GM12864 (cell line): ENCODE results near the gene MGP.

Experiments used
- DNase-seq: peaks from one replicate; pipeline ENCODE4 v3.0.0-alpha.2; 2011; ENCODE audit warnings: low read depth
- H3K4me3 ChIP-seq: 2 replicates; pipeline ENCODE4 v1.5.1; 2011; ENCODE audit warnings: mild to moderate bottlenecking, low read depth, low read length, control low read depth
- TF ChIP-seq, protein P1 (sequence below): IDR thresholded peaks from 2 replicates; pipeline ENCODE4 v1.5.1; 2011; ENCODE audit warnings: low read depth, mild to moderate bottlenecking, moderate library complexity, low read length, control low read depth, inconsistent platforms; ENCODE audit errors: missing control alignments

MGP gene

DNA sequence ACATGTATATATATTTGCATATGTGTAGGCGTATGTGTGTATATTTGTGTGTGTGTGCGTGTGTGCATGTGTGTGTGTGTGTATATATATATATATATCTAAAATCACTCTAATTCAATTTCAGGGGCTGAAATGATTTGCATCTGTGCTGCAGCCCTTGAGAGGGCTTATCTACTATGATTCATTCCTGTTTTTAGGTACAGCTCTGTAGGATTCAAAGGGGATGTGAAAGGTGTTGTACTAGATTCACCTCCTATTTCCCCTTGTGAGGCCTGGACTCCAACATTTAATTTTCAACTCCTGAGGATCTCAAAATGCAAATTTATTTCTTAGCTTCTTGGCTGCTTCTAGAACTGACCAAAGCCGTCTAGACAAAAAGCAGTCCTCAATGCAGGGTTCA, 41.6 kb upstream of the MGP start:
- H3K4me3 ChIP-seq: no peak overlapping the region
- no peak for DNase-seq
- TF ChIP-seq, protein P1, sequence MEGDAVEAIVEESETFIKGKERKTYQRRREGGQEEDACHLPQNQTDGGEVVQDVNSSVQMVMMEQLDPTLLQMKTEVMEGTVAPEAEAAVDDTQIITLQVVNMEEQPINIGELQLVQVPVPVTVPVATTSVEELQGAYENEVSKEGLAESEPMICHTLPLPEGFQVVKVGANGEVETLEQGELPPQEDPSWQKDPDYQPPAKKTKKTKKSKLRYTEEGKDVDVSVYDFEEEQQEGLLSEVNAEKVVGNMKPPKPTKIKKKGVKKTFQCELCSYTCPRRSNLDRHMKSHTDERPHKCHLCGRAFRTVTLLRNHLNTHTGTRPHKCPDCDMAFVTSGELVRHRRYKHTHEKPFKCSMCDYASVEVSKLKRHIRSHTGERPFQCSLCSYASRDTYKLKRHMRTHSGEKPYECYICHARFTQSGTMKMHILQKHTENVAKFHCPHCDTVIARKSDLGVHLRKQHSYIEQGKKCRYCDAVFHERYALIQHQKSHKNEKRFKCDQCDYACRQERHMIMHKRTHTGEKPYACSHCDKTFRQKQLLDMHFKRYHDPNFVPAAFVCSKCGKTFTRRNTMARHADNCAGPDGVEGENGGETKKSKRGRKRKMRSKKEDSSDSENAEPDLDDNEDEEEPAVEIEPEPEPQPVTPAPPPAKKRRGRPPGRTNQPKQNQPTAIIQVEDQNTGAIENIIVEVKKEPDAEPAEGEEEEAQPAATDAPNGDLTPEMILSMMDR: no peak

DNA sequence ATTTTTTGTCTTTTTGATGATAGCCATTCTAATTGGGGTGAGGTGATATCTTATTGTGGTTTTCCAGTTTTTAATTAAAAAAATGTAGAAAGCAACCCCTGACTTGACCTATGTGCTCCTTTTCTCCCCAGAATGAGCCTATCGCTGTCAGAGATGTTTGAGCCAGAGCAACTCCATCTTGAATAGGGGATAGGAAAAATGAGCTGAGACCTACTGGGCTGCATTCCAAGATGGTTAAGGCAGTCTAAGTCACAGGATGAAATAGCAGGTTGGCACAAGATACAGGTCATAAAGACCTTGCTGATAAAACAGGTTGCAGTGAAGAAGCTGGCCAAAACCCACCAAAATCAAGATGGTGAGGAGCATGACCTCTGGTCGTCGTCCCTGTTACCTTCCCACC, 38.9 kb upstream of the MGP start:
- no peak overlapping the region for H3K4me3 ChIP-seq
- TF ChIP-seq, protein P1: no peak
- DNase-seq: no peak

DNA sequence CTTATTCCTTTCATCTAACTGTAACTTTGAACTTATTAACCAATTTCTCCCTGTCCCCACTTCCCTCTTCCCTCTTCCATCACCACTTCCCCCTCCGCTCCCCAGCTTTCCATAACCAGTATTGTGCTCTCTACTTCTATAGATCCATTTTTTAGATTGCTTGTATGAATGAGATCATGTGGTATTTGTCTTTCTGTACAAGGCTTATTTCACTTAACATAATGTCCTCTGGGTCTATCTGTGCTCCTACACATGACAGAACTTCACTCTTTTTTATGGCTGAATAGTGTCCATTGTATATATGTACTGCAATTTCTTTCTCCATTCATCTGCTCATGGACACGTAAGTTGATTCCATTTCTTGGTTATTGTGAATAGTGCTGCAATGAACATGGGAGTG, 38.3 kb upstream of the MGP start:
- DNase-seq: no peak
- TF ChIP-seq, protein P1: no peak
- H3K4me3 ChIP-seq: no peak overlapping the region

DNA sequence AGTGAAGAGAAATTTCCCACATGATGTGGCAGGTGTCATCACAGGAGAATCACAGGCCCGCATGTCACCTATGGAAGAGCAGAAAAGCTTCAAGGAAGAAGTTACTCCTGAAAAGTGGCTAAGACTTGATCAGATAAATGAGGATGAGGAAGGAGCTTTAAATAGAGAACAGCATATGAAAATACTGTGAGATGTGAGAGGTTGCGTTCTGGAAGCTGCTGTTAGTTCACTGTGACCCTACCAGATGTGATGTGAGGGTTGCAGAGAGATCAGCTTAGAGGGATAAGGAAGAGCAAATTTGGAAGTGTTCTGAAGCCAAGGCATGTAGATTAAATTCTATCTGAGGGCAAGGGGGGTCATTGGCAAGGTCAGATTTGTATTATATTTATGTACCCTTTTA, 35.6 kb upstream of the MGP start:
- no peak for DNase-seq
- TF ChIP-seq, protein P1: no peak
- H3K4me3 ChIP-seq: no peak overlapping the region

DNA sequence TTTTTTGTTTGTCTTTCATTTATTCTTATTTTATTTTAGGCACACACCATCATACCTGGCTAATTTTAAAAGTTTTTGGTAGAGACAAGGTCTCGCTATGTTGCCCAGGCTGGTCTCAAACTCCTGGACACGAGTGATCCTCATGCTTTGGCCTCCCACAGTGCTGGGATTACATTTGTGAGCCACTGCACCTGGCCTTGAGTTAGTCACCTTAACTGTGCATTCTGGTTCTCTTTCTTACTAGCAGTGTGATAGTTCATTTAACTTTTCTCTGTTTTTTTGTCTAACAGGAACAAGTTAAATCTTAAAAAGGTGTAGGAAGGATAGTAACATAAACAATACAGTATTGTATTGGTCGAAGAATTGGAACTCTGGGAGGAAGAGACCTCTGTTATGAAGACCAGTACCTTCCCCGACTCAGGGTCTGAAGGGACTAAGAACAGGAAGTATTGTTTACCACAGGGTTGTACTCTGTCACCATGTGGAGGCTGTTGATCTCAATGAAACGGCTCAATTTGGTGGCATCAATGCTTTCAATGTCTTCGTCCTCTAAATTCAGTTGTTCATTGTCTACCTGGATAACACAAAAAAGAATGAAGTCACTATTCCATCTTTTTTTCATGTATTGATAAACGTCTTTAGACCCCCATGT, 34.9 kb upstream of the MGP start:
- no peak for DNase-seq
- H3K4me3 ChIP-seq: no peak overlapping the region

DNA sequence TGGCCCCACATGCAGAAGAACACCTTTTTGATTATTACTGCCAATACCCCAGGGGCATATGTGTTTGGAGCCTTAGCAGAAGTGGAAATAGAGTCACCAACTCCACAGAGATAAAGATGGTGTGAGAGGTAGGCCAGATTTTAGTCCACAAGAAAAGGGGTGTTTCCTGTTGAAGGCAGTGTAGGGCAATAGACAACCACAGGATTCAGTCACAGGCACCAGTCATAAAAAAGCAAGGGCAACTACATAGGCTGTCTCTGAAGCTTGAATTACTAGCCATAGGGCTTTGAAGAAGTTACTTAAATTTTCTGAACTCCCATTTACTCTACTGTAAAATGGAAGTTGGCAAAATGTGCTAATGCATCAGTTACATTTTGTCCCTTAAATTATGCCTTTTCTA, 33.8 kb upstream of the MGP start:
- DNase-seq: no peak
- H3K4me3 ChIP-seq: no peak overlapping the region
- TF ChIP-seq, protein P1: no peak

More for the DNA sequence above, 34.9 kb upstream of the MGP start:
- TF ChIP-seq, protein P1: no peak

DNA sequence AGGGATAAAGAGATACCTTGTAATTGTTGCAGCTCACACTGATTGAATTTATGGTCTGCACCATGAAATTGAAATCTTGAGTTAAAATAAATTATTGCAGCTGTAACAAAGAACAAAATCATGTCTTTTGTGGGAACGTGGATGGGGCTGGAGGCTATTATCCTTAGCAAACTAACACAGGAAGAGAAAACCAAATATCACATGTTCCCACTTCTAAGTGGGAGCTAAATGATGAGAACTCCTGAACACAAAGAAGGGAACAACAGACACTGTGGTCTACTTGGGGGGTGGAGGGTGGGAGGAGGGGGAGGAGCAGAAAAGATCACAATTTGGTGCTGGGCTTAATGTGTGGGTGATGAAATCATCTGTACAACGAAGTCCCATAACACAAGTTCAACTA, 30.1 kb upstream of the MGP start:
- H3K4me3 ChIP-seq: no peak overlapping the region
- TF ChIP-seq, protein P1: no peak
- no peak for DNase-seq
